GM12874 (cell line): ENCODE measurements around the gene ATP2A1.

Source experiments
- CTCF ChIP-seq: IDR thresholded peaks from 2 replicates; pipeline ENCODE4 v1.5.1; 2011; ENCODE audit warnings: low read depth, mild to moderate bottlenecking, control low read depth, low read length, moderate library complexity; ENCODE audit not compliant: insufficient read depth

The ATP2A1 gene

GRCh38 chr16:28936784-28937155 is 58.5 kb downstream of the ATP2A1 start:
- TF ChIP-seq CTCF, result no peak

GRCh38 chr16:28937222-28937876 is 59.1 kb downstream of the ATP2A1 start:
- TF ChIP-seq CTCF, result no peak

GRCh38 chr16:28938721-28939120 is 60.4 kb downstream of the ATP2A1 start:
- no peak for TF ChIP-seq CTCF

GRCh38 chr16:28943281-28943680 is 65.0 kb downstream of the ATP2A1 start:
- TF ChIP-seq CTCF, result no peak

- no peak for TF ChIP-seq CTCF
Observed at GRCh38 chr16:28946681-28947080, 68.4 kb downstream of the ATP2A1 start.

GRCh38 chr16:28950648-28951409 is 72.5 kb downstream of the ATP2A1 start, which contains the start of gene NFATC2IP:
Gene NFATC2IP (plus strand): TSS chr16:28950937. CDS start chr16:28951012, 75 bp downstream.
- no peak for TF ChIP-seq CTCF

GRCh38 chr16:28951410-28951943 is 73.2 kb downstream of the ATP2A1 start:
- TF ChIP-seq CTCF, result no peak
